DOHH2 (cell line): Measurements from ENCODE around the gene INO80D.

Experiments
- H3F3A ChIP-seq: fragments of 200-600 bp; sonication (generic), shearing (Covaris generic); 2 replicates; pipeline ENCODE4 v1.6.0; 2016; ENCODE audit warnings: antibody characterized with exemption, mild to moderate bottlenecking; ENCODE audit not compliant: control insufficient read depth, insufficient read depth
- H3K27ac ChIP-seq: fragments of 200-600 bp; sonication (generic); 2 replicates; pipeline ENCODE4 v1.5.1; 2014; ENCODE audit warnings: low read depth, mild to moderate bottlenecking, low read length, moderate library complexity
- H3K27me3 ChIP-seq: fragments of 200-600 bp; sonication (generic); 2 replicates; pipeline ENCODE4 v1.6.1; 2014; ENCODE audit warnings: mild to moderate bottlenecking, low read length, mixed read lengths; ENCODE audit not compliant: control insufficient read depth
- H3K36me3 ChIP-seq: fragments of 200-600 bp; sonication (generic); 2 replicates; pipeline ENCODE4 v1.6.1; 2014; ENCODE audit warnings: mild to moderate bottlenecking, low read length, moderate library complexity, mixed read lengths; ENCODE audit not compliant: control insufficient read depth
- H3K4me1 ChIP-seq: fragments of 200-600 bp; sonication (generic); 2 replicates; pipeline ENCODE4 v1.6.1; 2014; ENCODE audit warnings: mild to moderate bottlenecking, low read length, mixed read lengths; ENCODE audit not compliant: control insufficient read depth
- H3K4me2 ChIP-seq: fragments of 200-600 bp; sonication (generic); 2 replicates; pipeline ENCODE4 v1.6.0; 2014; ENCODE audit warnings: mild to moderate bottlenecking, low read length, moderate library complexity
- H3K4me3 ChIP-seq: fragments of 200-600 bp; sonication (generic); 2 replicates; pipeline ENCODE4 v1.5.1; 2014; ENCODE audit warnings: mild to moderate bottlenecking, low read length, mixed read lengths
- H3K79me2 ChIP-seq: fragments of 200-600 bp; sonication (generic); 2 replicates; pipeline ENCODE4 v1.6.1; 2014; ENCODE audit warnings: mild to moderate bottlenecking, low read length, mixed read lengths; ENCODE audit not compliant: control insufficient read depth
- H3K9me2 ChIP-seq: fragments of 200-600 bp; sonication (generic); replicated peaks from 2 replicates; pipeline ENCODE4 v1.6.1; 2014; ENCODE audit warnings: mild to moderate bottlenecking, low read length, mixed read lengths; ENCODE audit not compliant: control insufficient read depth
- H3K9me3 ChIP-seq: fragments of 200-600 bp; sonication (generic); 2 replicates; pipeline ENCODE4 v1.6.1; 2014; ENCODE audit warnings: antibody characterized with exemption, low read length, mixed read lengths; ENCODE audit not compliant: control insufficient read depth, insufficient read depth
- H4K20me1 ChIP-seq: fragments of 200-600 bp; sonication (generic); 2 replicates; pipeline ENCODE4 v1.6.0; 2014; ENCODE audit warnings: low read depth, mild to moderate bottlenecking, antibody characterized with exemption, low read length, moderate library complexity; ENCODE audit not compliant: control insufficient read depth, insufficient read depth
- CTCF ChIP-seq: fragments of 200-600 bp; sonication (generic); IDR thresholded peaks from one replicate; pipeline ENCODE4 v1.5.1; 2014; ENCODE audit warnings: antibody characterized with exemption, mild to moderate bottlenecking, low read depth, low read length; ENCODE audit not compliant: poor library complexity, severe bottlenecking
- EZH2phosphoT487 ChIP-seq: fragments of 200-600 bp; sonication (generic); IDR thresholded peaks from 2 replicates; pipeline ENCODE4 v1.6.1; 2017; ENCODE audit warnings: borderline replicate concordance, mild to moderate bottlenecking, antibody characterized with exemption, low read length, moderate library complexity, mixed read lengths

INO80D gene

GRCh38 chr2:205995260-205995659 lies 90.7 kb downstream of the INO80D start:
- no peaks in the 10 kb centered on the region; the same call in 1 of the 2 replicates for H3K36me3 ChIP-seq
- H3K4me1 ChIP-seq: no peaks in the 10 kb centered on the region
- no peak overlapping the region for H3K27ac ChIP-seq
- no peaks in the 10 kb centered on the region for H4K20me1 ChIP-seq
- TF ChIP-seq CTCF: no peak
- no peak for TF ChIP-seq EZH2phosphoT487
- H3K4me3 ChIP-seq: no peak overlapping the region
- H3K4me2 ChIP-seq: no peak overlapping the region
- no peaks in the 10 kb centered on the region for H3K9me3 ChIP-seq
- no peaks in the 10 kb centered on the region for H3K9me2 ChIP-seq
- H3K27me3 ChIP-seq: no peaks in the 10 kb centered on the region
- H3F3A ChIP-seq: no peaks in the 10 kb centered on the region
- no peaks in the 10 kb centered on the region for H3K79me2 ChIP-seq

- Histone ChIP-seq H3K9me2 (no peaks in the 10 kb centered on the region), H3K9me3 (no peaks in the 10 kb centered on the region), H3F3A (no peaks in the 10 kb centered on the region), H3K4me3 (no peak overlapping the region), H3K4me1 (no peaks in the 10 kb centered on the region), H3K27me3 (no peaks in the 10 kb centered on the region), H3K36me3 (no peaks in the 10 kb centered on the region; the same call in 1 of the 2 replicates), H3K27ac (no peak overlapping the region), H3K79me2 (no peaks in the 10 kb centered on the region), H3K4me2 (no peak overlapping the region), H4K20me1 (no peaks in the 10 kb centered on the region)
- TF ChIP-seq CTCF (no peak), EZH2phosphoT487 (no peak)
These were observed 91.6 kb downstream of the INO80D start for GRCh38 chr2:205994344-205994743.

- H3K4me1 ChIP-seq: no peaks in the 10 kb centered on the region
- H3F3A ChIP-seq: no peaks in the 10 kb centered on the region
- H3K27ac ChIP-seq: no peak overlapping the region
- H3K79me2 ChIP-seq: no peaks in the 10 kb centered on the region
- no peaks in the 10 kb centered on the region for H3K27me3 ChIP-seq
- H4K20me1 ChIP-seq: no peaks in the 10 kb centered on the region
- no peak overlapping the region for H3K4me3 ChIP-seq
- H3K36me3 ChIP-seq: no peaks in the 10 kb centered on the region
- H3K4me2 ChIP-seq: no peak overlapping the region
- no peaks in the 10 kb centered on the region for H3K9me3 ChIP-seq
- H3K9me2 ChIP-seq: no peaks in the 10 kb centered on the region
- no peak for TF ChIP-seq EZH2phosphoT487
- no peak for TF ChIP-seq CTCF
These were observed 95.9 kb downstream of the INO80D start for GRCh38 chr2:205990104-205990503.
